ENCODE measurements around the gene DEGS1.
A peak's percentile ranks its signal among the peaks of the same experiment; 100 is the strongest.

The DEGS1 gene

GRCh38 chr1:224182866-224183590, at the start of gene DEGS1:
Gene DEGS1, plus strand, starts transcription at chr1:224183240. Its CDS starts 97 bp downstream, at chr1:224183337.
- peak; percentile 73 to 78 for DNase-seq

DNA sequence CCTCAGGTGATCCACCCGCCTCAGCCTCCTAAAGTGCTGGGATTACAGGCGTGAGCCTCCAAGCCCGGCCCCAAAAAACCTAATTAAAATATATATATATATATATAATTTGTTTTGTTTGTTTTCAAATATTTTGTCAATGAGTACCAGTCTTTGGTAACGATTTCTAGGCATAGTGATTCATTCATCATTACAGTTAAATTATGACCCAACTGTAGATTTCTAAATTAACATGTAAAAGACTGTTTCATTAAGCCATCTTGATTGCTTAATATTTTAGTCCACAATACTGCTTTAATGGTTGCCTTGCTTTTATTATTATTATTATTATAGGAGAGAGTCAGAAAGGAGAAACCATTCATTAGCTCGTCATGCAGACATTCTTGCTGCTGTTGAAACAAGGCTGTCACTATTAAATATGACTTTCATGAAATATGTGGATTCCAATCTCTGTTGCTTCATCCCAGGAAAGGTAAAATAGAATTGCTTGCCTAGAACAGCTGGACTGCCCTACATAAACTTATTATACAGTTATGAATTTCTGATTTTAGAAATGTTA, 49.2 kb upstream of the DEGS1 start:
- DNase-seq, result no peak

GRCh38 chr1:224137518-224137917, 45.5 kb upstream of the DEGS1 start:
- DNase-seq, result no peak

- no peak for DNase-seq
Measured at GRCh38 chr1:224138198-224138597, 44.8 kb upstream of the DEGS1 start.

DNA sequence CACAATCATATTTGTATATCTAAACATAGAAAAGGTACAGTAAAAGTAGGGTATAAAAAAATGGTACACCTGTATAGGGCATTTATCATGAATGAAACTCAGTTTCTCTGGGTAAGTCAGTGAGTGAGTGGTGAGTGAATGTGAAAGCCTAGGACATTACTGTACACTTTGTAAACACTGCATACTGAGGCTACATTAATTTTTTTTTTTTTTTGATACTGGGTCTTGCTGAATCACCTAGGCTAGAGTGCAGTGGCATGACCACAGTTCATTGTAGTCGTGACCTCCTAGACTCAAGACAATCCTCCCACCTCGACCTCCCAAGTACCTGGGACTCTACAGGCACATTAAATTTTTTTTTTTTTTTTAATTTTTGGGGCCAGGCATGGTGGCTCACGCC, 41.3 kb upstream of the DEGS1 start:
- DNase-seq, result no peak

DNA sequence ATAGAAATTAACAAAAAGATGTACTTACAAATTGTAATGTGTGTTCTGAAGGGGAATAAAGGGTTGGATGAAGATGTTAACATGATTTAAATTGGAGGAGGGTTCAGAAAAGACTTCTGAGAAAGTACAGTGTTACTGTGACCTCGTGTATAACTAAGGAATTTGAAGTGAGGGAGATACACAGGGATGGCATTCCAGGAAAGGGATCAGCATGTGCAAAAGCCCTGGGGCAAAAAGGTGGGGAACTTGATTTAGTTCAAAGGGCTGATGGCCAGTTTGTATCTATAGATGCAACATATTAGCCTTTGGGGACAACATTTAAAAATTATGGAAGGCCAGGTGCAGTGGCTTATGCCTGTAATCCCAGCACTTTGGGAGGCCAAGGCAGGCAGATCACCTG, 33.3 kb upstream of the DEGS1 start:
- DNase-seq, result no peak

GRCh38 chr1:224151117-224151516, 31.9 kb upstream of the DEGS1 start:
- no peak for DNase-seq

GRCh38 chr1:224157316-224157715, 25.7 kb upstream of the DEGS1 start:
- DNase-seq, result no peak

GRCh38 chr1:224159541-224159940, 23.5 kb upstream of the DEGS1 start:
- no peak for DNase-seq

- no peak for DNase-seq
Measured at GRCh38 chr1:224160171-224160682, 22.8 kb upstream of the DEGS1 start.

- DNase-seq, result no peak
Measured at GRCh38 chr1:224162768-224163167, 20.3 kb upstream of the DEGS1 start.

DNA sequence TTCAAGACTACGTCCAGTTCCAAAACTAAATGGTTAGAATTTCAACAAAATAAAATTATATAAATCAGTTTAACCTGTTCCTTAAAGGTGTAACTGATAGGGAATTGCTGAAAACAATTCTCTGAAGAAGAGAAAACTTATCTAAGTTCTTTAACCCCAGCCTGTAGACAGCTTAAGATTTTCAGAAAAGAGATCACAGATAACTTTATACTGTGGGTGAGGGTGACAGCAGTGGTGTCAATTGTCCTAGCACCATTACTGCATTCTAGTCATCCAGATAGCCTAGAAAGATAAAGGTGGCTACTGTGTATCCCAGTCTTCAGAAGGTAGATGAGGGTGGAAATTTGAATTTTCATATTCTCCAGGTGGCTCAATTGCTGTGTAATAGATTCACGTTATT, 19.7 kb upstream of the DEGS1 start:
- no peak for DNase-seq

GRCh38 chr1:224168859-224169380, 14.1 kb upstream of the DEGS1 start:
- no peak for DNase-seq

DNA sequence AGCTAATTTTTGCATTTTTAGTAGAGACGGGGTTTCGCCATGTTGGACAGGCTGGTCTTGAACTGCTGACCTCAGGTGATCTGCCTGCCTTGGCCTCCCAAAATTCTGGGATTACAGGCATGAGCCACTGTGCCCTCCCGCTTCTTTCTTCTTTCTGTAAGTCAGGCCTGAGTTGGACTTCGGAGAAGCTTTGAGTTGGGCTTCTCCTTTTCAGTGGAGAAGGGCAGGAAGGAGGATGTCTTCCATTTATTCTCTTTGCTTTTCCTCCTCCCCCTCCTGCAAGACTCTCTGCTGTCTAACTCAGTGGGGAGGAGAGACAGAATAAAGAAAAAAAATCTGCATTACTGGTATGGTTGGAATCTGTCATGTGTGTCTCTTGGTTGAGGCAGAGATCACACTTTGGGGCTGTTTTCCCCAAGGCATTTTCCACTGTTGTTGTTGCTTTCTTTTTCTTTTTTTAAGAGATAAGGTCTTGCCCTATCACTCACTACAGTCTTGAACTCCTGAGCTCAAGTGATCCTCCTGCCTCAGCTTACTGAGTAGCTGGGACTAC, 13.2 kb upstream of the DEGS1 start:
- DNase-seq, result no peak

DNA sequence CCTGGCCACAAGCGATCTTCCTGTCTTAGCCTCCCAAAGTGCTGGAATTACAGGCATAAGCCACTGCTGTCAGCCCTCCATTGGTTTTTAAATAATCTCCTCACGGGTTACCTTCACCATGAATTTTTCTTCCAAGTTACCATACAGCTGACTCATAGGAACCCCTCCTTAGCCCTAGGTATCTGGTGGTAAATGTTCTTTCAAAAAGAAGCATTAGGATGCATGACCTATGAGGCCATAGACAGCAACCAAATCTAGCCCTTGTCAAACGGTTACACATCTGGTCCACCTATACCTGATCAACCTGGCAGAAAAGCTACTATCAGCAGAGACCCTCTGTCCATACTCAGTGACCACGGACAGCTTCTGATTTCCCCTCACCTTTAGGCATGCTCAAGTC, 12.7 kb upstream of the DEGS1 start:
- no peak for DNase-seq

GRCh38 chr1:224170748-224171478, 12.1 kb upstream of the DEGS1 start:
- peak in 1 of 2 experiments; percentile 23 for DNase-seq

- DNase-seq, result no peak
Measured at GRCh38 chr1:224172229-224172628, 10.8 kb upstream of the DEGS1 start.

DNA sequence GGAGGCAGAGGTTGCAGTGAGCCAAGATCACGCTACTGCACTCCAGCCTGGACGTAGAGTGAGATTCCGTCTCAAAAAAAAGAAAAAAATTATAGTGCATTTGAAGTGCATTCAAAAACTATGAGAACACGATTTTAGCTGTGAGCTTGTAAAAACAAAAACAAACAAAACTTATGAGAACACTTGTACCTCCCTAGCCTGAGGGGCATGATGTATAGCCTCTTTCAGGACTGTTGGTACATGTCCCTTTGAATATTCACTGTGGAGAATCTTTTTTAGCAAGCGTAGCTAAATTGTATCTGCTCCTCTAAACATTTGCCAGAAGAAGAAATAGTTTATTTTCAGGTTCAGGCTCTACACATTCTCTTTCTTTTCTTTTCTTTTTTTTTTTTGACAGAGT, 9.5 kb upstream of the DEGS1 start:
- no peak for DNase-seq

- peak in 1 of 2 experiments; percentile 29 for DNase-seq
Measured at GRCh38 chr1:224175617-224176016, 7.4 kb upstream of the DEGS1 start.

DNA sequence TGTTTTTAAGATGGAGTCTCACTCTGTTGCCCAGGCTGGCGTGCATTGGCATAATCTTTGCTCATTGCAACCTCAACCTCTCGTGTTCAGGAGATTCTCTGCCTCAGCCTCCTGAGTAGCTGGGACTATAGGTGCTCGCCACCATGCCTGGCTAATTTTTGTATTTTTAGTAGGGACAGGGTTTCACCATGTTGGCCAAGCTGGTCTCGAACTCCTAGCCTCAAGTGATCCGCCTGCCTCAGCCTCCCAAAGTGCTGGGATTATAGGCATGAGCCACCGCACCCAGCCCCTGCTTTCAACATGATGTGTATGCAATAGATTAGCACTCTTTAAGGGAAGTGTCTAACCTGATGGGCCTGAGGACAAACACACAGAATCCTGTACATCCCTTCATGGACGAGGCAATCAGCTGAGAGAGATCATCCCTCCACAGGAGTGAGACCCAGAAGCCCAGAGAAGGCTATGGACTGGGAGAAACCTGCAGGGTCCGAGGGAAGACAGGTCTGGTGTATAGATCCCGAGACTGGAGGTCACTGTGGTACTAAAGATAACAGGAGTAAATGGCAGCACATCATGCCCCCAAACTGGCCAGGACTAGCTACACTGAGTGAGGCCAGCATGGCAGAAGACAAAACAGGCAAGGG, 5.6 kb upstream of the DEGS1 start:
- DNase-seq, result no peak

DNA sequence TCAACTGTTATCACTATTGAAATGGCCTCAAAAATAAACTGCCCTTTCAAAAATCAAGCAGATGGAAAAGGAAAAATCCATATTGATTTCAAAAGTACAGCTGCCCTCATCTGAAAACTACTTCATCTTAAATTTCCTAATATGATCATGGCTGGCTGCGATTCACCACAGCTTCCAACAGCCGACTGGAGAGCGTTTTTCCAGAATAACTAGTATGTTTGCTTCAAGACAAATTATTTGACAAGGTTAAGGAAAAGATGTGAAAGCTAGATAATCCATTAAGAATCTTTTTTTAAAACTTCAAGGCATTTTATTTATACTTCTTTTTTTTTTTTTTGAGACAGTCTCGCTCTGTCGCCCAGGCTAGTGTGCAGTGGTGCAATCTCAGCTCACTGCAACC, 4.1 kb upstream of the DEGS1 start:
- DNase-seq, result no peak

GRCh38 chr1:224180783-224181452, 2.1 kb upstream of the DEGS1 start:
- DNase-seq, result no peak
